Left ventricle myocardium inferior (tissue), 1 donor: ENCODE data around the gene CNR1. TPM values are rescaled to one million over a fixed set of nuclear protein-coding genes. Genes with fewer than 3 reads are reported as not detected.

Experiments used
- DNase-seq: peaks from one replicate; pipeline ENCODE4 v3.0.0-alpha.2; 2020
- H3K27ac ChIP-seq: fragments of 200-600 bp; replicated peaks from 2 replicates; pipeline ENCODE4 v1.8.0; 2021
- H3K27me3 ChIP-seq: fragments of 200-600 bp; 2 replicates; pipeline ENCODE4 v1.8.0; 2021; ENCODE audit warnings: low read depth
- H3K36me3 ChIP-seq: fragments of 200-600 bp; 2 replicates; pipeline ENCODE4 v1.8.0; 2021
- H3K4me1 ChIP-seq: fragments of 200-600 bp; 2 replicates; pipeline ENCODE4 v1.8.0; 2021
- H3K4me3 ChIP-seq: fragments of 200-600 bp; 2 replicates; pipeline ENCODE4 v1.8.0; 2021; ENCODE audit warnings: mild to moderate bottlenecking, moderate library complexity
- H3K9me3 ChIP-seq: fragments of 200-600 bp; replicated peaks from 2 replicates; pipeline ENCODE4 v1.8.0; 2021
- intact Hi-C: fragments of 100-400 bp; cut with micrococcal nuclease; formaldehyde crosslinking; loops from one replicate; pipeline ENCODE4 v1.11.0; 2022
- total RNA-seq: library from RNA; stranded (reverse); fragmentation: NEBNext Ultra II Directional; extraction: Animal tissue kit (Norgen Biotek cat#: 25700); gene quantifications from one replicate; pipeline ENCODE4 v1.2.1, GENCODE V29; 2021
- TF ChIP-seq, protein P1 (sequence below): fragments of 200-600 bp; IDR thresholded peaks from 2 replicates; pipeline ENCODE4 v1.8.0; 2021; ENCODE audit warnings: antibody characterized with exemption, mild to moderate bottlenecking, borderline replicate concordance
- donor health status: DM: no; HTN: yes; CAD: no; lungs with severe emphysema.

The CNR1 gene
- total RNA-seq, 1 donor from 2014 or later, result 0.66 TPM

DNA sequence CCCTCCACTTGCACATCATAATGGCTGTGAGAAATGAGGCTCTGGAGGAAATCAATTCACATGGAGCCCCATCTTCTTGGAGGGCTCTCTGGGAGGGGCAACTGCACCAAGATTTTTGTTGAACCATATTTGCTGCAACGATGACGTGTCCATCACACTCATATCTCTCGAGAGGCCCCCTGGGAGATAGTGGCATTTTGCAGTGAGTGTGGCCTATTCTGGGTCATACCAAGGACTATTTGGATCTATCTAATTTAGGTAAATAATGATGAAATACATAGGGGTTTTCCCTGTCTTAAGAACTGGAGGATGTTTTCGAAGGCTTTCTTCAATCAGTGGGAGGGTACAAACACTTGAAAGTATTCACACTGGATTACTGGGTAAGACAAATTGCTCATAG, 31.6 kb downstream of the CNR1 start:
- no peaks in the 10 kb centered on the region for H3K4me1 ChIP-seq
- intact Hi-C loops, result no loop called here
- H3K9me3 ChIP-seq, result no peaks in the 10 kb centered on the region
- no peaks in the 10 kb centered on the region for H3K36me3 ChIP-seq
- TF ChIP-seq, protein P1, sequence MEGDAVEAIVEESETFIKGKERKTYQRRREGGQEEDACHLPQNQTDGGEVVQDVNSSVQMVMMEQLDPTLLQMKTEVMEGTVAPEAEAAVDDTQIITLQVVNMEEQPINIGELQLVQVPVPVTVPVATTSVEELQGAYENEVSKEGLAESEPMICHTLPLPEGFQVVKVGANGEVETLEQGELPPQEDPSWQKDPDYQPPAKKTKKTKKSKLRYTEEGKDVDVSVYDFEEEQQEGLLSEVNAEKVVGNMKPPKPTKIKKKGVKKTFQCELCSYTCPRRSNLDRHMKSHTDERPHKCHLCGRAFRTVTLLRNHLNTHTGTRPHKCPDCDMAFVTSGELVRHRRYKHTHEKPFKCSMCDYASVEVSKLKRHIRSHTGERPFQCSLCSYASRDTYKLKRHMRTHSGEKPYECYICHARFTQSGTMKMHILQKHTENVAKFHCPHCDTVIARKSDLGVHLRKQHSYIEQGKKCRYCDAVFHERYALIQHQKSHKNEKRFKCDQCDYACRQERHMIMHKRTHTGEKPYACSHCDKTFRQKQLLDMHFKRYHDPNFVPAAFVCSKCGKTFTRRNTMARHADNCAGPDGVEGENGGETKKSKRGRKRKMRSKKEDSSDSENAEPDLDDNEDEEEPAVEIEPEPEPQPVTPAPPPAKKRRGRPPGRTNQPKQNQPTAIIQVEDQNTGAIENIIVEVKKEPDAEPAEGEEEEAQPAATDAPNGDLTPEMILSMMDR, result no peak
- DNase-seq, result no peak
- no peak overlapping the region for H3K27ac ChIP-seq
- peaks cover 11% of the 10 kb centered on the region for H3K27me3 ChIP-seq
- no peak overlapping the region for H3K4me3 ChIP-seq

DNA sequence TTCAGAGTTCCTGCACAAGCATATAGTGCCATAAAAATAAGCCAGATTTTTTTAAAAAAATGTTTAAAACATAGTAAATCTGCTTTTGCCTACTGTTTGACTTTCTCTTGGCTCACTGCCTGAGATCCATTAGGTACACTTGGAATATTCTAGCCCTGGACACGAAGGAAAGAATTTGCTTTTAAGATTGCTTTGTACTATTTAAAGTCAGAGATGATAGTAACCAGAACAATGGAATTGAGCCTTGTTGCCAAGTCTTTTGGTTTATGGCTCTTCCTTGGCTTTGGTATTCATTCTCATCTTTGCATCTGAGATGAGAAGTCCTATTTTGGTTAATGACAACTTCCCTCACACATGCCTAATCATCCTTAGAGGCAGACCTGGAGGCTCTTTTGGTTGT, 32.4 kb downstream of the CNR1 start:
- H3K27me3 ChIP-seq, result peaks cover 11% of the 10 kb centered on the region
- TF ChIP-seq, protein P1, result no peak
- H3K36me3 ChIP-seq, result no peaks in the 10 kb centered on the region
- no peak overlapping the region for H3K27ac ChIP-seq
- no peak overlapping the region for H3K4me3 ChIP-seq
- H3K9me3 ChIP-seq, result no peaks in the 10 kb centered on the region
- no peak for DNase-seq
- no peaks in the 10 kb centered on the region for H3K4me1 ChIP-seq
- intact Hi-C loops, result no loop called here

DNA sequence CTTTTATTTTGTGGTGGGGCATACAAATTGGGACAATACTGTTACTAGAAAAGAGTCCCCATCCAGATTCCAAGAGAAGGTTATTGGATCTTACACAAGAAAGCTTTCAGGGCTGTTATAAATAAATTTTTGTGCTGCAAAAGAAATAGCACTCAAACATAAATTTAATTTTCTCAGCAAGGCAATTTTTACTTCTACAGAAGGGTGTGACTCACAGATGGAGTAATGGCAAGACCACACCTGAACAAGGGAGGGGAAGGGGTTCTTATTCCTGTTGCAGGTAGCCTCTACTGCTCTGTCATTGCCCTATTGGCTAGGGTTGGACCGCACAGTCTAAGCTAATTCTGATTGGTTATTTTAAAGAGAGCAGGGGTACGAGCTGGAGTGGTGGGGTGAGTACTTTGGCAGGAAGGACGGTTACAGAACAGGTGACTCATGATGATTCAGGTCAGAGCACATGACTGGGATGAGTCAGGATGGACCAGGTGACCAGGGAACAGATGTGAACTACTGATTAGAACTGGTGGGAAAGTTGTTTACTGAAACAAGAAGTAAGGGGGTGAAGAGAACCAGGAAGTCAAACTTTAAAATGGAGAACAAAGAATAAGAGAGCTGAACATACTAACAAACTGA, 41.1 kb downstream of the CNR1 start:
- Histone ChIP-seq H3K27ac (no peak overlapping the region), H3K27me3 (no peaks in the 10 kb centered on the region), H3K36me3 (no peaks in the 10 kb centered on the region), H3K9me3 (peaks cover 47% of the 10 kb centered on the region), H3K4me1 (no peaks in the 10 kb centered on the region), H3K4me3 (no peak overlapping the region)
- TF ChIP-seq, protein P1, result no peak
- no peak for DNase-seq
- intact Hi-C loops, result no loop called here

DNA sequence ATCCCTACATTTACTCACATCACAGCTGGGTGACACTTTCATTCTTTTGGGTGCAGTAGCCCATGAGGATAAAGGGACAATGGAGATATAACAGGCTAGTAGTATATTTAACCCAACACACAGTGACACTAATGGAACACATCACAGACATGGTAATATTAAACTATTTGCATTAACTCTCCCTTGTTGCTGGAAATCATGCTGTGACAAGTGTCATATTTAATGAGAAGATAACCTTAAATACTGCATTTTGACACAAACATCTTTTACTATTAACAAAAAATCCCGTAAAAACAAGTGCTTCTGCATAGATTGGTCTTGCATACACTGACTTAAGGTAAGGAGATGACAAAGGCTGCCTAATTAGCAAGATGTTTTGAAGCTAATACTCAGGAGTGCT, 45.5 kb downstream of the CNR1 start:
- Histone ChIP-seq H3K27me3 (peaks cover 2% of the 10 kb centered on the region), H3K27ac (no peak overlapping the region), H3K36me3 (no peaks in the 10 kb centered on the region), H3K9me3 (peaks cover 40% of the 10 kb centered on the region), H3K4me1 (no peaks in the 10 kb centered on the region), H3K4me3 (no peak overlapping the region)
- intact Hi-C loops, result no loop called here
- DNase-seq, result no peak
- TF ChIP-seq, protein P1, result no peak

DNA sequence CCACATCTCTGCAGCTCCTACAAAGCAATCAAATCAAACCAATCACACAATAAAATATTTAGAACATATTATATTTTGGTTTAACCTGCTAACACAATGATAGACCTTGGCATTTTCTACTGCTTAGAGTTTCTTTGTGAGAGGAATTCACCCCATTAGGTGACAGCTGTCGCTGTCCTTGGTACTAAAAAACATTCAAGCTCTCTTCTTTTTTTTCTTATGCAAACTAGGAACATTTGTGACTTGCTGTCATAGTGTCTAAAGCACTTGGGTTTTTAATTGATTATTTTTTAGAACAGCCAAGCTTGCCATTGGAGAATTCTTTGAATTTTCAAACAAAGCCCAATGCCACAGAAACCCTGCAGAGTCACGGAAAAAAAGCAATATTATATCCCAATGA, 46.4 kb downstream of the CNR1 start:
- intact Hi-C loops, result no loop called here
- Histone ChIP-seq H3K27me3 (peaks cover 2% of the 10 kb centered on the region), H3K4me3 (no peak overlapping the region), H3K27ac (no peak overlapping the region), H3K4me1 (no peaks in the 10 kb centered on the region), H3K36me3 (no peaks in the 10 kb centered on the region), H3K9me3 (peaks cover 32% of the 10 kb centered on the region)
- DNase-seq, result no peak
- TF ChIP-seq, protein P1, result no peak
